GM08714 (cell line): ENCODE measurements around the gene CHRNA5.
A peak's percentile ranks its signal among the peaks of the same experiment; 100 is the strongest.

ENCODE experiments used
- H3K4me3 ChIP-seq: fragments of 200-500 bp; sonication (Bioruptor generic); 2 replicates; pipeline ENCODE4 v1.5.1; 2014; ENCODE audit warnings: mild to moderate bottlenecking, low read length, inconsistent platforms
- ZNF274 ChIP-seq: IDR thresholded peaks from 2 replicates; pipeline ENCODE4 v1.6.1; 2012; ENCODE audit warnings: mild to moderate bottlenecking, low read depth, low read length

The CHRNA5 gene

GRCh38 chr15:78634210-78635145 is 69.2 kb downstream of the CHRNA5 start:
- no peak overlapping the region for H3K4me3 ChIP-seq
- TF ChIP-seq ZNF274 = no peak

GRCh38 chr15:78635346-78635745 is 70.0 kb downstream of the CHRNA5 start:
- no peak for TF ChIP-seq ZNF274
- H3K4me3 ChIP-seq = no peak overlapping the region

GRCh38 chr15:78636378-78636859 is 71.1 kb downstream of the CHRNA5 start:
- TF ChIP-seq ZNF274 = no peak
- no peak overlapping the region for H3K4me3 ChIP-seq

- no peak for TF ChIP-seq ZNF274
- H3K4me3 ChIP-seq = no peak overlapping the region
Measured at GRCh38 chr15:78637776-78638435, 72.6 kb downstream of the CHRNA5 start.

DNA sequence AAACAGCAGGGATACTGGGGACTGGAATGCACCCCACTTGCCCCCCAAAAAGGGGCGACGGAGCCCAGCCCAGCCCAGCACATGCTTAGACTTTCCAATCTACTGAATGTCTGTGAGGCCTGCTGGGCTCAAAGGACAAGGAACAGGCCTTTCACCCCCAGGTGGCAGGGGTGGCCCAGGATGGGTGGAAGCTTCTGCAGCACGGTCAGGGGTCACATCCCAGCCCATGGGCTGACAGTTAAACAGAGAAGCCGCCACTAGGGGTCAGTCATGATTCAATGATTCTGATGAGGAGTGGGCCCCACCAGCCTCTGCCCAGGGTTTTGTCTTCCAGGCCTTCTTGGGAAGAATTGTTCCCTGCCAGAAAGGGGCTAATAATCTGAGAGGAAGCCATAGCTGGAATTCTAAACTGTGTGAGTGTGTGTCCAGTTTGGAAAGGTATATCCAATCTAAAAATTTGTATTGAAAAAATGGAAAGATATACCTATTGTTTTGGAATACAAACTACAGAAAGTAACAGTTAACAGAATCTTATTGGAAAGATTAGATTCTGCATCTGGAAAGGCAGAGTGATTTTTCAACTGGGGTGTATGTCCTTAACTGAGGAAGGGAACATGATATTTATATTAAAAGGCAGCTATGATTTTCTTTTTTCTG is 73.5 kb downstream of the CHRNA5 start:
- no peak for TF ChIP-seq ZNF274
- no peak overlapping the region for H3K4me3 ChIP-seq

DNA sequence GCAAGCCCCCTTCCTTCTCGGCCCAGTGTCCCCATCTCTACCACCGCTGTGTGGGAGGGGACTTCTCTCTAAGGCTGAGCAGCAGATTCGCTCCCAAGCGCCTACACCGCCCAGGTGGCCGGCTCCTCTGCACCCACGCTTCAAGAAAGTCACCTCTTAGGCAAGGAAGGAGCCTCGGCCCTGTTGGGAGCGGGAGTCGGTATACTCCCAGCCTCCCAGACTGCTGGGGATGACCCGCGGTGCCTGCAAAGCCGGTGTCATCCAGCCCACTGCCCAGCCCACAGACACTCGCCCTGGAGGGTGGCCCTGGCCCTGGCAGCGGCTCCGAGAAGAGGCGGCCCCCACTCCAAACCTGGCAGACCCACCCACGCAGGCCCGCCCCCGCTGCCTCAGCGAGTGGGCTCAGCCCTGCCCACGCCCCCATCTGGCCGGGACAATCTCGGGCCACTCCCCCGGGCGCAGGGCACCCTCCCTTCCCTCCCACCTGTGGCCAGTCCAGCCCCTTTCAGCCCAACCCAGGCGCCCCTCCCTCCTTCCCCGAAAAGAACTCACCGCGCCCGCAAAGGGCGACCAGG is 75.3 kb downstream of the CHRNA5 start:
- TF ChIP-seq ZNF274 = no peak
- H3K4me3 ChIP-seq = peak overlapping the region; percentile 12; the same call in 1 of the 2 replicates

DNA sequence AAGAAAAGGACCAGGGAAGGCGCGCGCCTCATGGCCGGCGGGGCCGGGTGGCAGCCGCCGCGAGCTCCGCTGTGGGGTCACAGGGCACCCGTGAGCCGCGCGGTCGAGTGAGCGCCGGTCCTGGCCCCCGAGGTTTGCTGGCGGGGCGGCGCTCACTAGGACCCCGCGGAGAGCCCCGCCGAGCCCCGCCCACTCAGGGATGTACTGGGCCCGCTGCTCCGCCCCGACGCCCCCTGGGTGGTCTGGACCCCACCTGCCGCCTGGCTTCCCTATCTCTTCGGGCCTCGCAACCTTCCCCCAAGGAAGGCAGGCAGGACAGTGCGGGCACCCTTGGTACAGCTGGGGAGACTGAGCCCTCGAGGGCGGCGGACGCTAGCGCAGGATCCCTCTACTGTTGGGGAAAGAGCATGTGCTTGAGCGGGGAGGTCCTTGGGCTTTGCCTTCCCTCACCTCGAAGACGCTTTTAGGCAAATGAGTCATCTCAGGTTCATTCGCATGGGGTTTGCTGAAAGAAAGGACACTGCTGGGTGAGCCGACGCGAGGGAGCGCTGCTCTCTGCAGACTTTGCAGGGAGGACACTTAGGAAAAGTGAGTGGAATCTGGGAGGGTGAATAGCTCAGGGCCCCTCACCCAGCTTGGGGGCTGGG is 75.9 kb downstream of the CHRNA5 start, which contains the start of gene CHRNB4:
Gene CHRNB4, minus strand, starts transcription at position 109 of the 647 bp plus-strand sequence. Its CDS starts 77 bp downstream, at position 32.
- no peak for TF ChIP-seq ZNF274
- H3K4me3 ChIP-seq = peak within 1 kb of the TSS; percentile 12; the same call in 1 of the 2 replicates

GRCh38 chr15:78641749-78642275 is 76.5 kb downstream of the CHRNA5 start:
- no peak for TF ChIP-seq ZNF274
- no peak overlapping the region for H3K4me3 ChIP-seq

DNA sequence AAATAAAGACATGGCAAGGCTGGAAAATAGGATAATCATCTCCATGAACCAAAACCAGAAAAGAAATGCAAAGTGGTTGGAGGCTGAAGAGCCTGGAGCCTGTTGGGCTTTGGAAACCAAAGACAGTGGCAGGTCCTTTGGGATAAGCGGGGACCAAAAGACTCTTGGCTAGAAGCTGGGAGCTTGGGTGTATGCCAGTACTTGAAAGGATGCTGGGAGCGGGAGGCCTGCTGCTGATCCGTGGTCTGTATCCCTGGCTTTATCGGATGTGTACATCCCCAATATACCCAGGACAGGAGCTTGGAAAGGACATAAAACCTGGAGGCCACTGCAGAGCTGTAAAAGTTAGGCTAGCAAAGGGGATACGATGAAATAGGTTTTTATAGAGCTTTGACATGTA is 77.0 kb downstream of the CHRNA5 start:
- TF ChIP-seq ZNF274 = no peak
- no peak overlapping the region for H3K4me3 ChIP-seq
